IPS-18c (cell line): Measurements from ENCODE around the gene MKNK2.

Experiments used
- H3K4me3 ChIP-seq: 2 replicates; pipeline ENCODE4 v1.7.0; 2013; ENCODE audit warnings: low read depth, mild to moderate bottlenecking, low read length, moderate library complexity; ENCODE audit not compliant: insufficient read depth
- H3K9me3 ChIP-seq: one replicate; pipeline ENCODE4 v1.6.1; 2013; ENCODE audit warnings: mild to moderate bottlenecking, low read length, moderate library complexity; ENCODE audit not compliant: control insufficient read depth, insufficient read depth

MKNK2 gene

GRCh38 chr19:2018752-2019151 is 32.3 kb downstream of the MKNK2 start:
- Histone ChIP-seq H3K4me3 (no peak overlapping the region), H3K9me3 (no peaks in the 10 kb centered on the region)

- no peak overlapping the region for H3K4me3 ChIP-seq
These were observed 34.8 kb downstream of the MKNK2 start for GRCh38 chr19:2016041-2016807.

DNA sequence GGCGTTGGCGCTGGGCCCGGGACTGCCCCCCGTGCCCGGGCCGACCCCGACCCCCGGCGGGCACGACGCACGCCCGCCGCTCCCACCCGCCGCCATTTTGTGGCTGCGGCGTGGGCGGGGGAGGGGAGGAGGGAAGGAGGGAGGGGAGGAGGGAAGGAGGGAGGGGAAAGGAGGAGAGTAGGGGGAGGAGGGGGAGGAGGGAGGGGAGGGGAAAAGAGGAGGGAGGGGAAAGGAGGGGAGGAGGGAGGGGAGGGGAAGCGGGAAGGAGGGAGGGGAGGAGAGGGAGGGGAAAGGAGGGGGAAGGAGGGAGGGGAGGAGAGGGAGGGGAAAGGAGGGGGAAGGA is 35.5 kb downstream of the MKNK2 start, which contains the start of gene BTBD2:
Gene BTBD2 (minus strand): TSS at position 107 of the 343 bp plus-strand sequence. CDS start 11 bp downstream, at position 96.
- peak within 1 kb of the TSS; percentile 67 for H3K4me3 ChIP-seq

More at GRCh38 chr19:2016041-2016807, 34.8 kb downstream of the MKNK2 start:
- no peaks in the 10 kb centered on the region for H3K9me3 ChIP-seq

DNA sequence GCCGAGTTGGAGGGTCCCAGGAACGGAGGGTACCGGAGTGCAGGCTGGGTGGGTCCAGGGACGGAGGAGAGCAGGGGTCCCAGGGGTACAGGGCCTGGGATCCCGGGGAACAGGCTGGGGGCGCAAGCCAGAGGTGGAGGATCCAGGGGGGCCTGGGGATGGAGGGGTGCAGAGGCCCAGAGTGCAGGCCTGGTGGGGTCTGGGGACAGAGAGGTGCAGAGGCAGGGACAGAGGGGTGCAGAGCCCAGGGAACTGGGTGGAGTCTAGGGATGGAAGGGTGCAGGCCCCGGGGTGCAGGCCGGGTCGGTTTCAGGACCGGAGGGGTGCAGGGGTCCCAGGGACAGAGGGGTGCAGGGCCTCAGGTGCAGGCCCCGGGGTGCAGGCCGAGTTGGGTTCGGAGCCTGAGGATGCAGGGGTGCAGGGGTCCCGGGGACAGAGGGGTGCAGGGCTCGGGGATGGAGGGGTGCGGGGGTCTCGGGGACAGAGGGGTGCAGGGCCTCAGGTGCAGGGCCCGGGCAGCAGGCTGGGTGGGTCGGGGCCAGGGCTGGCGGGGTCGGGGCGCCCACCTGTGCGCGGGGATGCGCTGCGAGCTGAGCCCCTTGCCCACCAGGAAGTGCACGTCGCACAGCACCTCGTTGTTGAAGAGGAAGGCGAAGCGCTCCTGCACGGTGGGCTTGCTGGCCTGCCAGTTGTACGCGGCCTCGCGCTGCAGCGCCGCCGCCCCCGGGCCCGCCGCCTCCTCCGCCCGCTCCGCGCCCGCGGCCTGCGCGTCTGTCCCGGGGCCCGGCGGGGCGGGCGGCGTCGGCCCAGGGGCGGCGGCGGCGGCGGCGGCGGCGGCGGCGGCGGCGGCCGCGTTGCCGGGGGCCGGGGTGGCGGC is 36.1 kb downstream of the MKNK2 start:
- Histone ChIP-seq H3K4me3 (peak overlapping the region; percentile 67), H3K9me3 (no peaks in the 10 kb centered on the region)

More for the DNA sequence above, 35.5 kb downstream of the MKNK2 start, which contains the start of gene BTBD2:
- H3K9me3 ChIP-seq, result no peaks in the 10 kb centered on the region

- H3K9me3 ChIP-seq, result no peaks in the 10 kb centered on the region
- H3K4me3 ChIP-seq, result no peak overlapping the region; the same call in 1 of the 2 replicates
These were observed 36.9 kb downstream of the MKNK2 start for GRCh38 chr19:2014131-2014571.

DNA sequence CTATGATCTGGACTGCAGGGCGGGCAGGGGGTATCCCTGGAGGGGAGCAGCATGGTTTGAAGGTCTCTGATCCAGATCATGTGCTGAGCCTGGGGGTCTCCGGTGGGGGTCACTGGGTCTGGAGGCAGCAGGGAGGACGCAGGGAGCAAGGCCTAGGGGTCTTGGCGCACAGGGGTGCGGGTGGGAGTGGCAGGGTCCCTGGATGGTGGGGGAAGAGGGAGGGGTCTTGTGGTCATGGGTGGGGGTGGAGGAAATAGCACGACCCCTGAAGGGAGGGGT is 37.4 kb downstream of the MKNK2 start:
- Histone ChIP-seq H3K9me3 (no peaks in the 10 kb centered on the region), H3K4me3 (no peak overlapping the region; the same call in 1 of the 2 replicates)

DNA sequence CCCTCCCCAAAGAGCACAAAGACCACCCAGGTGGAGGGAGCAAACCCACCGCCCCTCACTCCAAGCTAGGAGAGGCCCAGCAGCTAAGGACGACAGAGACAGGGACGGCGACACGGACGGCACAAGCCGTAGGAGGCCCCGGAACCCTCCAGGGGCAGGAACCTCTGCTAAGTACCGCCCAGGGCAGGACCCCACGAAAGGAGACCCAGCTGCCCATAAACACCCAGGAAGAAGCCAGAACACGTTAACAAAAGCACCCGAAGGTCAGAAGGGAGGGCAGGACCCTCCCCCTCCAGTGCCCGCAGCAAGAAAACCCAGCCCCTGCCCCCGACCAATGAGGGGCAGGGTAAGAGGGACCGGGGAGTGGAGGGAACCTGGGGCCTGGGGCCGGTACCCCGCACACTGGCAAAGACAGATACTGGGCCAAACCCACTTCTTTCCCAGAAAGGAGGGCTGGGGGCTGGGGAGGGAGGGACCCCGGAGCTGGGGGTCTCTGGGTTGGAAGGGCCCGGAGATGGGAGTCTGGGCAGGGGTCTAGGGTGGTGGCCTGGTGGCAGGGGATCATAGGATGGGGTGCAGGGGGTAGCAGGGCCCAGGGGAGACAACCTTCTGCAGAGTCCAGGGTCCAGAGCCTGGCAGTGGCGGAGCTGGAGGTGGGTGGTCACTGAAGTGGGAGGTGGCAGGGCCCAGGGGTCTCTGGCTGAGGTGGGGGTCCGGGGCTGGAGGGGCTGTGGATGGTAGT is 37.9 kb downstream of the MKNK2 start:
- H3K9me3 ChIP-seq, result no peaks in the 10 kb centered on the region
- no peak overlapping the region for H3K4me3 ChIP-seq

- H3K9me3 ChIP-seq, result no peaks in the 10 kb centered on the region
- no peak overlapping the region for H3K4me3 ChIP-seq
These were observed 39.9 kb downstream of the MKNK2 start for GRCh38 chr19:2011169-2011568.

DNA sequence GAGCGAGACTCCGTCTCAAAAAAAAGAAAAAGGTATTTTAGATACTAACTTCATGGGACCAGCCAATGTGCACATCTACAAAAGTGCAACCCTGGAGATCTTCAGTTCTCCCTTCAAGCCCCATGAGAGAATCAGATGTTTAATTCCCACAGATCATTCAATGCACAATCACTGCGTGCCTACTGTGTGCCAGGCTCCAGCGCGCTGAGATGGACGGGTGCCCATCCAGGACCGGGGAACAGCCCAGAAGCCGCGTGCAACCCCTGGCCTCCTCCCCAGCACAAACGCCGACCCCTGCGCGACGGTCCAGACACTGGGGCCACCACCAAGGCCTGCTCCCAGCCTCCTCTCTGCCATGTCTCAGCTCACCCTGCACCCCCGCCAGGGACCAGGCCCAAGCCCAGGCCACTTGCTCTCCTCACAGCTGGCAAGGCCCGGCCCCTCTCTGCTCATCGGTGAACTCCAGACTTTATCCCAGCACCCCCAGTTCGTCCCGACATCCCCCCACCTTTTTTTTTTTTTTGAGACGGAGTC is 40.8 kb downstream of the MKNK2 start:
- no peaks in the 10 kb centered on the region for H3K9me3 ChIP-seq
- H3K4me3 ChIP-seq, result no peak overlapping the region

DNA sequence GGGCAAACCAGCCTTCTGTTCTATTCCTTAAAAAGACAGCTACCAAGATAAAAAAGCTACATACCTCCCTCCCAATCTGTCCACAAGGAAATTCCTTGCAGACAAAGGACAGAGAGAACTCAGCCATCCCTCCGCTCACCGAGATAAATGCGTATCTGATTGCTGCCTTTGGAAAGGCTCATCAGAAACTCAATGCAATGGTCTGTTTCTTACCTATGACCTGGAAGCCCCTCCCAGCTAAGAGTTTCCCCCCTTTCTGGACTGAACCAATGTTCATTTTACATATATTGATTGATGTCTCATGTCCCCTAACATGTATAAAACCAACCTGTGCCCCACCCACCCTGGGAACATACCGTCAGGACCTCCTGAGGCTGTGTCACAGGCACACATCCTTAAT is 47.2 kb downstream of the MKNK2 start:
- Histone ChIP-seq H3K9me3 (no peaks in the 10 kb centered on the region), H3K4me3 (no peak overlapping the region)

DNA sequence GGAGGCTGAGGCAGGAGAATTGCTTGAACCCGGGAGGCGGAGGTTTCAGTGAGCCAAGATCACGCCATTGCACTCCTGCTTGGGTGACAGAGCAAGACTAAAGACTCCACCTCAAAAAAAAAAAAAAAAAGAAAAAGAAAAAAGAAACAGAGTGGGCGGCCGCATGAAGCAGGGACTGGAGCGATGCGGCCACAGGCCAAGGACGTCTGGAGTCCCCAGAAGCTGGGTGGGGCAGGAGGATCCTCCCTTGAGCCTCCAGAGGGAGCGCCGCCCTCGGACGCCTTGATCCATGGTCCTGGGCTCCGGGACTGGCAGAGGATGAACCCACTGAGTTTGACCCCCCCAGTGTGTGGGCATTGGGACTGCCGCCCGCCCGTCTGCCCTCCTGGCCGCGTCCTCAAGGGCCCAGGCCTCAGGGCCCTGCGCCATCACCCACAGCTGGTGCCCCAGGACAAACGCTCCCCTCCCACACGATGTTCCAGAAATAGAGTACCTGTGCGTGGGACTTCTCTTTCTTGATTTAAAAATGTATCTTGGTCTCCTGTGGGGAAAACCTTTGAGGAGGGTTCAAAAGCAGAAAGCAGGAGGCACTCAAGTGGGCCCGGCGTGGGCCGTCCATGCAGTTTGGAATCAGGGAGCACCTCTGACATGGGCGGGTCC is 51.1 kb downstream of the MKNK2 start:
- Histone ChIP-seq H3K9me3 (no peaks in the 10 kb centered on the region), H3K4me3 (no peak overlapping the region)

DNA sequence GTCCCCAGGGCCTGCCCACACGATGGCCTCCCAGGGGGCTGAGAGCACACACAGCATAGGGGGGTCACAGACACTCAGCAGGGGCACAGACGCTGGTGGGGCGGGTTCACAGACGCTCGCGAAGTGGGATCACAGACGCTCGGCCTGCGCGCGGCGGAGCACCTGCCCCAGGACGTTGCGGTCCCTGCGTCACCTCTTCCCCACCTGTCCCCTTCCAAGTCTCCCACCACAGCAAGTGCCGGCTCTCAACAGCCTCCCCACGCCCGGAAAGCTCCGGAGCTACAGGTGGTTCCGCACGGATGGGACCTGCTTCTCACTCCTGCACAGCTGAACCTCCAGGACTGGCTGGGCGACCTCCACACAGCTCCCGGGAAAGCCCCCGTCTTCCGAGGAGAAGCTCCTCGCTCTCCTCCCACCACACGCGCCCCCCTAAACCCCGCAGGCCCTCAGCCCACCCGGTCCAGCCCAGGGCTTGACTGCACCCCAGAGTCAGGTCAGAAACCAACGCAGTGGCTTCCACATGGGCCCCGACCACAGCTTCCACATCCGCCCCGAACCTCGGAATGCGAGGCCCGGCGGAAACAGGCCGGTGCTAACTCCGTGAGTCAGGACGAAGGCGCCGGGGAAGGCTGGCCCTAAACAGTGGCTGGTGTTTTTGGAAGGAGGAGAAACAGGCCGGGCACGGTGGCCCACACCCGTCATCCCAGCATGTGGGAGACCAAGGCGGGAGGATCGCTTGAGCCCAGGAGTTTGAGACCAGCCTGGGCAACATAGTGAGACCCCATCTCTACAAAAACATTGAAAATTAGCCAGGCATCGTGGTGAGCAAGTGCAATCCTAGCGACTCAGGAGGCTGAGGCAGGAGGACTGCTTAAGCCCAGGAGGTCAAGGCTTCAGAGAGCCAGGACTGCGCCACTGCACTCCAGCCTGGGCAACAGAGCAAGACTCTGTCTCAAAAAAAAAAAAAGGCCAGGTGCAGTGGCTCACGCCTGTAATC is 52.0 kb downstream of the MKNK2 start:
- no peaks in the 10 kb centered on the region for H3K9me3 ChIP-seq
- H3K4me3 ChIP-seq, result no peak overlapping the region

GRCh38 chr19:1997353-1998233 is 53.5 kb downstream of the MKNK2 start:
- no peak overlapping the region for H3K4me3 ChIP-seq

GRCh38 chr19:1992759-1993260 is 58.2 kb downstream of the MKNK2 start:
- Histone ChIP-seq H3K9me3 (no peaks in the 10 kb centered on the region), H3K4me3 (no peak overlapping the region)

More at GRCh38 chr19:1997353-1998233, 53.5 kb downstream of the MKNK2 start:
- no peaks in the 10 kb centered on the region for H3K9me3 ChIP-seq
